NCI-H82 treated with DMSO at 0.1 percent for 48 hours (cell line): ENCODE results near the gene HSBP1L1.

Source experiments
- DNase-seq: peaks from one replicate; lab custom pipeline; 2025; ENCODE audit not compliant: unreplicated experiment; lab: John Stamatoyannopoulos, UW

The HSBP1L1 gene

GRCh38 chr18:79960161-79960801 is 4.2 kb upstream of the HSBP1L1 start:
- peak; percentile 72 for DNase-seq

- DNase-seq, result no peak
These were observed 3.4 kb upstream of the HSBP1L1 start for GRCh38 chr18:79960921-79961526.

GRCh38 chr18:79961527-79962291 is 2.7 kb upstream of the HSBP1L1 start:
- no peak for DNase-seq

GRCh38 chr18:79962311-79962710 is 2.1 kb upstream of the HSBP1L1 start:
- no peak for DNase-seq

GRCh38 chr18:79962835-79963657 is 1.4 kb upstream of the HSBP1L1 start:
- DNase-seq, result no peak

- no peak for DNase-seq
These were observed 649 bp upstream of the HSBP1L1 start for GRCh38 chr18:79963658-79964329.

- no peak for DNase-seq
These were observed 868 bp downstream of the HSBP1L1 start for GRCh38 chr18:79965119-79965902.

GRCh38 chr18:79970419-79971133 is 6.1 kb downstream of the HSBP1L1 start:
- DNase-seq, result no peak

GRCh38 chr18:79971211-79971952 is 6.9 kb downstream of the HSBP1L1 start:
- no peak for DNase-seq

GRCh38 chr18:79971986-79972385 is 7.5 kb downstream of the HSBP1L1 start:
- DNase-seq, result no peak

GRCh38 chr18:79972720-79973119 is 8.3 kb downstream of the HSBP1L1 start:
- no peak for DNase-seq

GRCh38 chr18:79973517-79973916 is 9.1 kb downstream of the HSBP1L1 start:
- no peak for DNase-seq

- no peak for DNase-seq
These were observed 9.7 kb downstream of the HSBP1L1 start for GRCh38 chr18:79974025-79974654.

GRCh38 chr18:79975043-79975442 is 10.6 kb downstream of the HSBP1L1 start:
- no peak for DNase-seq

GRCh38 chr18:79975985-79976680 is 11.7 kb downstream of the HSBP1L1 start:
- no peak for DNase-seq

- DNase-seq, result no peak
These were observed 15.4 kb downstream of the HSBP1L1 start for GRCh38 chr18:79979843-79980242.

GRCh38 chr18:79980585-79980984 is 16.1 kb downstream of the HSBP1L1 start:
- no peak for DNase-seq

- DNase-seq, result no peak
These were observed 18.3 kb downstream of the HSBP1L1 start for GRCh38 chr18:79982736-79983135.
